Mesenchymal stem cell (in vitro differentiated cells and primary cell): Measurements from ENCODE around the gene CDH4.

Experiments
- DNase-seq: peaks from one replicate; pipeline ENCODE4 v3.0.0-alpha.2; 2013
- H2AFZ ChIP-seq: one replicate; pipeline ENCODE4 v1.6.1; 2013; ENCODE audit warnings: low read depth, mild to moderate bottlenecking, control low read depth, inconsistent platforms, low read length, moderate library complexity
- H2AK5ac ChIP-seq: 2 replicates; pipeline ENCODE4 v1.6.1; 2013; ENCODE audit warnings: low read length, moderate library complexity, mild to moderate bottlenecking, inconsistent platforms; ENCODE audit not compliant: severe bottlenecking
- H2BK120ac ChIP-seq: one replicate; pipeline ENCODE4 v1.6.1; 2013; ENCODE audit warnings: low read depth, mild to moderate bottlenecking, inconsistent platforms, low read length, moderate library complexity
- H2BK12ac ChIP-seq, 2 experiments: one replicate each; pipeline ENCODE4 v1.6.1; 2013; ENCODE audit warnings: inconsistent platforms in 2 of 2, low read length in 2 of 2, mild to moderate bottlenecking in 2 of 2, moderate library complexity in 2 of 2, control low read depth in 1 of 2
- H2BK15ac ChIP-seq: one replicate; pipeline ENCODE4 v1.6.1; 2013; ENCODE audit warnings: mild to moderate bottlenecking, low read depth, inconsistent platforms; ENCODE audit not compliant: poor library complexity, severe bottlenecking
- H2BK5ac ChIP-seq: 2 replicates; pipeline ENCODE4 v1.6.1; 2013; ENCODE audit warnings: low read depth, mild to moderate bottlenecking, low read length, control low read depth, inconsistent platforms; ENCODE audit not compliant: poor library complexity, severe bottlenecking
- H3K14ac ChIP-seq, 2 experiments: one replicate each; pipeline ENCODE4 v1.6.1; 2013; ENCODE audit warnings: inconsistent platforms in 2 of 2, low read length in 2 of 2, control low read depth in 1 of 2, mild to moderate bottlenecking in 1 of 2, moderate library complexity in 1 of 2
- H3K18ac ChIP-seq, 2 experiments: one replicate each; pipeline ENCODE4 v1.6.1; 2013; ENCODE audit warnings: inconsistent platforms in 2 of 2, low read length in 2 of 2, control low read depth in 1 of 2, low read depth in 1 of 2, mild to moderate bottlenecking in 1 of 2
- H3K23ac ChIP-seq, 2 experiments: one replicate each; pipeline ENCODE4 v1.6.1; 2013; ENCODE audit warnings: inconsistent platforms in 2 of 2, low read length in 2 of 2, mild to moderate bottlenecking in 2 of 2, moderate library complexity in 2 of 2, control low read depth in 1 of 2
- H3K27ac ChIP-seq: 2 replicates; pipeline ENCODE4 v1.5.1; 2013; ENCODE audit warnings: mild to moderate bottlenecking, moderate library complexity, low read length, control low read depth, inconsistent platforms; ENCODE audit not compliant: poor library complexity, severe bottlenecking
- H3K27me3 ChIP-seq, 2 experiments: 2 replicates each; pipeline versions ENCODE4 v1.6.1 to v1.7.0; 2013; ENCODE audit warnings: low read length in 2 of 2, mild to moderate bottlenecking in 2 of 2, moderate library complexity in 2 of 2, control low read depth in 1 of 2, inconsistent platforms in 1 of 2; ENCODE audit not compliant: control insufficient read depth in 1 of 2, insufficient read depth in 1 of 2
- H3K36me3 ChIP-seq, 2 experiments: 2 replicates each; pipeline versions ENCODE4 v1.6.1 to v1.7.0; 2013; ENCODE audit warnings: low read length in 2 of 2, control low read depth in 1 of 2, inconsistent platforms in 1 of 2, low read depth in 1 of 2, mild to moderate bottlenecking in 1 of 2; ENCODE audit not compliant: insufficient read depth in 2 of 2, control insufficient read depth in 1 of 2
- H3K4ac ChIP-seq, 2 experiments: one replicate each; pipeline ENCODE4 v1.6.1; 2013; ENCODE audit warnings: inconsistent platforms in 2 of 2, low read length in 2 of 2, mild to moderate bottlenecking in 2 of 2, moderate library complexity in 2 of 2, control low read depth in 1 of 2, low read depth in 1 of 2
- H3K4me1 ChIP-seq: 2 replicates; pipeline ENCODE4 v1.6.1; 2013; ENCODE audit warnings: low read depth, low read length, control low read depth; ENCODE audit not compliant: control insufficient read depth, insufficient read depth
- H3K4me2 ChIP-seq: 2 replicates; pipeline ENCODE4 v1.6.1; 2013; ENCODE audit warnings: low read length, mild to moderate bottlenecking, inconsistent platforms; ENCODE audit not compliant: poor library complexity, severe bottlenecking
- H3K4me3 ChIP-seq, 2 experiments: 2 replicates each; pipeline versions ENCODE4 v1.5.1 to v1.7.0; 2013; ENCODE audit warnings: low read length in 2 of 2, mild to moderate bottlenecking in 2 of 2, control low read depth in 1 of 2, low read depth in 1 of 2; ENCODE audit not compliant: insufficient read depth in 1 of 2
- H3K79me1 ChIP-seq: replicated peaks from 2 replicates; pipeline ENCODE4 v1.6.1; 2013; ENCODE audit warnings: mild to moderate bottlenecking, control low read depth, low read length, inconsistent platforms; ENCODE audit not compliant: poor library complexity, severe bottlenecking
- H3K9ac ChIP-seq: 2 replicates; pipeline ENCODE4 v1.7.0; 2013; ENCODE audit warnings: mild to moderate bottlenecking, low read length, moderate library complexity
- H3K9me3 ChIP-seq: 2 replicates; pipeline ENCODE4 v1.7.0; 2013; ENCODE audit warnings: mild to moderate bottlenecking, low read length; ENCODE audit not compliant: control insufficient read depth
- H4K8ac ChIP-seq: one replicate; pipeline ENCODE4 v1.6.1; 2013; ENCODE audit warnings: inconsistent platforms, mild to moderate bottlenecking, low read length, moderate library complexity
- H4K91ac ChIP-seq: one replicate; pipeline ENCODE4 v1.6.1; 2013; ENCODE audit warnings: mild to moderate bottlenecking, low read length, inconsistent platforms
- WGBS: methylation state at CpG from one replicate; pipeline ENCODE4 v1.1.7; 2013; ENCODE audit warnings: mixed read lengths; 5-methylcytosine and 5-hydroxymethylcytosine counted together

The CDH4 gene

GRCh38 chr20:61372137-61373054 lies 120.3 kb downstream of the CDH4 start:
- Histone ChIP-seq H3K4me3 (no peak overlapping the region), H3K9ac (no peak overlapping the region), H3K27ac (no peak overlapping the region), H3K9me3 (peaks cover 2% of the 10 kb centered on the region), H3K79me1 (peaks cover 15% of the 10 kb centered on the region), H2AK5ac (no peak overlapping the region), H3K14ac (peak overlapping the region in 1 of 2 experiments; percentile 35), H3K36me3 (no peaks in the 10 kb centered on the region), H3K18ac (peak overlapping the region in 1 of 2 experiments; percentile 28), H3K4ac (no peak overlapping the region), H4K91ac (no peak overlapping the region), H4K8ac (no peak overlapping the region), H3K27me3 (no peaks in the 10 kb centered on the region), H2BK120ac (no peak overlapping the region), H3K23ac (no peak overlapping the region), H3K4me1 (no peaks in the 10 kb centered on the region), H2BK12ac (no peak overlapping the region), H3K4me2 (no peak overlapping the region), H2BK15ac (no peak overlapping the region), H2BK5ac (no peak overlapping the region), H2AFZ (no peak overlapping the region)
- DNase-seq = peak; percentile 16
- WGBS = 87% methylated on average over 25 of the region's 25 CpGs

- Histone ChIP-seq H3K27ac (no peak overlapping the region), H2BK120ac (no peak overlapping the region), H3K23ac (no peak overlapping the region), H3K18ac (no peak overlapping the region), H2BK5ac (no peak overlapping the region), H2BK12ac (no peak overlapping the region), H3K4ac (no peak overlapping the region), H2AK5ac (no peak overlapping the region), H3K36me3 (no peaks in the 10 kb centered on the region), H3K14ac (peak overlapping the region in 1 of 2 experiments; percentile 8), H3K9ac (no peak overlapping the region), H3K79me1 (peaks cover 15% of the 10 kb centered on the region), H3K4me3 (no peak overlapping the region), H4K91ac (peak overlapping the region; percentile 39), H3K27me3 (no peaks in the 10 kb centered on the region), H2BK15ac (no peak overlapping the region), H2AFZ (no peak overlapping the region), H4K8ac (no peak overlapping the region), H3K4me2 (no peak overlapping the region), H3K4me1 (no peaks in the 10 kb centered on the region), H3K9me3 (peaks cover 5% of the 10 kb centered on the region)
- WGBS = 85% methylated on average over 9 of the region's 10 CpGs
- DNase-seq = no peak
Measured at GRCh38 chr20:61373055-61373399, 121.0 kb downstream of the CDH4 start.

GRCh38 chr20:61373956-61374545 lies 122.0 kb downstream of the CDH4 start:
- Histone ChIP-seq H3K36me3 (no peaks in the 10 kb centered on the region), H2BK12ac (no peak overlapping the region), H2BK120ac (no peak overlapping the region), H3K27me3 (no peaks in the 10 kb centered on the region), H3K4ac (no peak overlapping the region), H3K18ac (peak overlapping the region in 1 of 2 experiments; percentile 18), H4K8ac (no peak overlapping the region), H3K79me1 (peaks cover 15% of the 10 kb centered on the region), H3K23ac (no peak overlapping the region), H2BK15ac (no peak overlapping the region), H3K14ac (peak overlapping the region in 1 of 2 experiments; percentile 18), H3K9ac (no peak overlapping the region), H4K91ac (no peak overlapping the region), H3K4me1 (no peaks in the 10 kb centered on the region), H3K9me3 (peaks cover 5% of the 10 kb centered on the region), H3K4me2 (no peak overlapping the region), H3K27ac (no peak overlapping the region), H2AFZ (no peak overlapping the region), H2BK5ac (no peak overlapping the region), H3K4me3 (no peak overlapping the region), H2AK5ac (no peak overlapping the region)
- DNase-seq = no peak
- 91% methylated on average over 15 of the region's 19 CpGs for WGBS

- Histone ChIP-seq H4K91ac (no peak overlapping the region), H3K18ac (no peak overlapping the region), H4K8ac (no peak overlapping the region), H3K23ac (no peak overlapping the region), H3K4me3 (peak overlapping the region in 1 of 2 experiments; percentile 21), H3K4me1 (no peaks in the 10 kb centered on the region), H2BK5ac (no peak overlapping the region), H2BK15ac (no peak overlapping the region), H3K4ac (no peak overlapping the region), H2BK120ac (no peak overlapping the region), H2BK12ac (no peak overlapping the region), H3K9ac (no peak overlapping the region), H3K36me3 (no peaks in the 10 kb centered on the region), H3K9me3 (peaks cover 5% of the 10 kb centered on the region), H2AFZ (no peak overlapping the region), H2AK5ac (no peak overlapping the region), H3K4me2 (no peak overlapping the region), H3K14ac (no peak overlapping the region), H3K79me1 (peaks cover 11% of the 10 kb centered on the region), H3K27ac (no peak overlapping the region), H3K27me3 (no peaks in the 10 kb centered on the region)
- 96% methylated on average over 12 of the region's 12 CpGs for WGBS
- no peak for DNase-seq
Measured at GRCh38 chr20:61376541-61377240, 124.6 kb downstream of the CDH4 start.
